GM12878 (cell line): ENCODE measurements around the gene SYCP2.

Source experiments
- DPF2 ChIP-seq: fragments of 450-650 bp; IDR thresholded peaks from 2 replicates; pipeline ENCODE4 v1.6.1; 2017; ENCODE audit warnings: mild to moderate bottlenecking
- ESRRA ChIP-seq: IDR thresholded peaks from 2 replicates; pipeline ENCODE4 v1.6.1; 2012; ENCODE audit warnings: mild to moderate bottlenecking, low read length, improper control_type of control experiment
- GABPA ChIP-seq: IDR thresholded peaks from 2 replicates; pipeline ENCODE4 v1.6.1; 2014; ENCODE audit warnings: antibody characterized with exemption, low read depth, mild to moderate bottlenecking, inconsistent platforms
- GATAD2B ChIP-seq: fragments of 450-650 bp; conservative IDR thresholded peaks from 2 replicates; pipeline ENCODE4 v1.6.1; 2017; ENCODE audit warnings: low read depth, mild to moderate bottlenecking, moderate library complexity
- HDAC6 ChIP-seq: fragments of 200-600 bp; sonication (generic); IDR thresholded peaks from one replicate; pipeline ENCODE4 v1.8.0; 2017; ENCODE audit warnings: antibody characterized with exemption; ENCODE audit not compliant: unreplicated experiment
- NR2C2 ChIP-seq: IDR thresholded peaks from 2 replicates; pipeline ENCODE4 v1.6.1; 2011; ENCODE audit warnings: borderline replicate concordance, low read depth; ENCODE audit not compliant: control insufficient read depth, insufficient read length
- POLR2A ChIP-seq: IDR thresholded peaks from 2 replicates; pipeline ENCODE4 v1.6.1; 2011; ENCODE audit warnings: low read depth, mild to moderate bottlenecking, low read length
- SP1 ChIP-seq: IDR thresholded peaks from one replicate; pipeline ENCODE4 v1.6.1; 2011; ENCODE audit warnings: low read depth, low read length
- YY1 ChIP-seq: IDR thresholded peaks from 2 replicates; pipeline ENCODE4 v1.6.1; 2011; ENCODE audit warnings: low read depth, mild to moderate bottlenecking, low read length
- ZNF274 ChIP-seq: IDR thresholded peaks from one replicate; pipeline ENCODE4 v1.8.0; 2011; ENCODE audit not compliant: insufficient read length, insufficient read depth
- TF ChIP-seq, protein P1 (sequence below), 3 experiments: IDR thresholded peaks in 2 of 3; conservative IDR thresholded peaks in 1 of 3; 2 replicates each; pipeline ENCODE4 v1.5.1; 2011; ENCODE audit warnings: low read depth in 3 of 3, low read length in 3 of 3, mild to moderate bottlenecking in 3 of 3, control low read depth in 2 of 3, moderate library complexity in 2 of 3, inconsistent platforms in 1 of 3, mixed read lengths in 1 of 3; ENCODE audit not compliant: control insufficient read depth in 2 of 3, insufficient read depth in 1 of 3; ENCODE audit errors: extremely low read depth in 1 of 3
- TF ChIP-seq, protein P2 (sequence below): fragments of 450-650 bp; IDR thresholded peaks from 2 replicates; pipeline ENCODE4 v1.6.1; 2016; ENCODE audit warnings: mild to moderate bottlenecking
- TF ChIP-seq, protein P3 (sequence below): IDR thresholded peaks from 2 replicates; pipeline ENCODE4 v1.6.1; 2012; ENCODE audit warnings: mild to moderate bottlenecking, low read depth, low read length

DNA sequence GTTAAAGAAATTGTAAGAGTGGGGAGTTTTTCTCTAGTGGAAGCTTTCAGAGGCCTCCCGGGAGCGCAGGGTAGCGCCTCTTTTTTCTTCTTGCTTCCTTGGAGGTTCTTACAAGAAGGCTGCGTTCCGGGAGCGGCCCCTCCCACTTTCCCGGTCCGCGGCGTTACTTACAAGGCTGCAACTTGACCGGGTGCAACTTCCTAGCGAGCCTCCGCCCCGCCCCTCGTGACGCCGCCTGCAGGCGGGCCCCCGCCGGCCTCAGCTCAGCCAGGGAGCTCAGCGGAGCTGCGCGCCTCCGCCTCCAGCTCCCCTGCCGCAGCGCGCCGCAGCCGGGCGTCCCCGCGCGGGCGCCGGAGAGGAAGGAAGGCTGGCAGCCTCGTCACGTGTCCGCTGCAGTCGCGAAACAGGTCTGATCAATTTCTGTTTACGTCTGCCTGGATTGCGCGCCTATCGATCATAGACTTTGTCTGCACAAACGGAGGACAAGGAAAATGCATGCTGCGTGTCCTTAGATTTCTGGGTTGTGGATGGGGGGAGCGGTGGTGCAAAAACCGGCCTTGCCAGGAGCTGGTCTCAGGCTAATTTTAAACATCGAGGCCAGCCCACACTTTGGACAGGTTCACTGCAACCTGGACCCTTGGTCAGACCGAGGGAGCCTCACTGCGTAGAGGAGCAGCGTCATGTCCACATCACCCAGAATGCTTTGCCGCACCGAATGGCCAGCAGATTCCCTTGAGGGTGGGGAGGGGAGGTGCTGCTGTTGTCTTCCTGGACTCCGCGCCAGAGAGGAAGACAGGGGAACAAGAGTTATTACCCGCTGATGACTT is 6.9 kb upstream of the SYCP2 start, which contains the start of the genes FAM217B and PPP1R3D:
- TF ChIP-seq, protein P1, sequence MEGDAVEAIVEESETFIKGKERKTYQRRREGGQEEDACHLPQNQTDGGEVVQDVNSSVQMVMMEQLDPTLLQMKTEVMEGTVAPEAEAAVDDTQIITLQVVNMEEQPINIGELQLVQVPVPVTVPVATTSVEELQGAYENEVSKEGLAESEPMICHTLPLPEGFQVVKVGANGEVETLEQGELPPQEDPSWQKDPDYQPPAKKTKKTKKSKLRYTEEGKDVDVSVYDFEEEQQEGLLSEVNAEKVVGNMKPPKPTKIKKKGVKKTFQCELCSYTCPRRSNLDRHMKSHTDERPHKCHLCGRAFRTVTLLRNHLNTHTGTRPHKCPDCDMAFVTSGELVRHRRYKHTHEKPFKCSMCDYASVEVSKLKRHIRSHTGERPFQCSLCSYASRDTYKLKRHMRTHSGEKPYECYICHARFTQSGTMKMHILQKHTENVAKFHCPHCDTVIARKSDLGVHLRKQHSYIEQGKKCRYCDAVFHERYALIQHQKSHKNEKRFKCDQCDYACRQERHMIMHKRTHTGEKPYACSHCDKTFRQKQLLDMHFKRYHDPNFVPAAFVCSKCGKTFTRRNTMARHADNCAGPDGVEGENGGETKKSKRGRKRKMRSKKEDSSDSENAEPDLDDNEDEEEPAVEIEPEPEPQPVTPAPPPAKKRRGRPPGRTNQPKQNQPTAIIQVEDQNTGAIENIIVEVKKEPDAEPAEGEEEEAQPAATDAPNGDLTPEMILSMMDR (IDR thresholded peaks at IDR 0.05 in 2 of 3, conservative IDR thresholded peaks at IDR 0.05 in 1 of 3; ENCODE audit: control insufficient read depth in 2 of 3, extremely low read depth in 1 of 3, insufficient read depth in 1 of 3, low read depth in 3 of 3, low read length in 3 of 3) = 0 out of 6 replicates have a peak, but pooled peaks of 1 of the 3 experiments have one; percentile 5
- TF ChIP-seq GATAD2B (peak; percentile 61; the same call in 1 of the 2 replicates), YY1 (peak; percentile 29; the same call in 1 of the 2 replicates), SP1 (peak; percentile 44), ZNF274 (no peak), ESRRA (no peak), GABPA (no peak), POLR2A (peak; percentile 89), NR2C2 (no peak), HDAC6 (no peak), DPF2 (peak; percentile 81)
- TF ChIP-seq, protein P2, sequence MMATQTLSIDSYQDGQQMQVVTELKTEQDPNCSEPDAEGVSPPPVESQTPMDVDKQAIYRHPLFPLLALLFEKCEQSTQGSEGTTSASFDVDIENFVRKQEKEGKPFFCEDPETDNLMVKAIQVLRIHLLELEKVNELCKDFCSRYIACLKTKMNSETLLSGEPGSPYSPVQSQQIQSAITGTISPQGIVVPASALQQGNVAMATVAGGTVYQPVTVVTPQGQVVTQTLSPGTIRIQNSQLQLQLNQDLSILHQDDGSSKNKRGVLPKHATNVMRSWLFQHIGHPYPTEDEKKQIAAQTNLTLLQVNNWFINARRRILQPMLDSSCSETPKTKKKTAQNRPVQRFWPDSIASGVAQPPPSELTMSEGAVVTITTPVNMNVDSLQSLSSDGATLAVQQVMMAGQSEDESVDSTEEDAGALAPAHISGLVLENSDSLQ = no peak
- TF ChIP-seq, protein P3, sequence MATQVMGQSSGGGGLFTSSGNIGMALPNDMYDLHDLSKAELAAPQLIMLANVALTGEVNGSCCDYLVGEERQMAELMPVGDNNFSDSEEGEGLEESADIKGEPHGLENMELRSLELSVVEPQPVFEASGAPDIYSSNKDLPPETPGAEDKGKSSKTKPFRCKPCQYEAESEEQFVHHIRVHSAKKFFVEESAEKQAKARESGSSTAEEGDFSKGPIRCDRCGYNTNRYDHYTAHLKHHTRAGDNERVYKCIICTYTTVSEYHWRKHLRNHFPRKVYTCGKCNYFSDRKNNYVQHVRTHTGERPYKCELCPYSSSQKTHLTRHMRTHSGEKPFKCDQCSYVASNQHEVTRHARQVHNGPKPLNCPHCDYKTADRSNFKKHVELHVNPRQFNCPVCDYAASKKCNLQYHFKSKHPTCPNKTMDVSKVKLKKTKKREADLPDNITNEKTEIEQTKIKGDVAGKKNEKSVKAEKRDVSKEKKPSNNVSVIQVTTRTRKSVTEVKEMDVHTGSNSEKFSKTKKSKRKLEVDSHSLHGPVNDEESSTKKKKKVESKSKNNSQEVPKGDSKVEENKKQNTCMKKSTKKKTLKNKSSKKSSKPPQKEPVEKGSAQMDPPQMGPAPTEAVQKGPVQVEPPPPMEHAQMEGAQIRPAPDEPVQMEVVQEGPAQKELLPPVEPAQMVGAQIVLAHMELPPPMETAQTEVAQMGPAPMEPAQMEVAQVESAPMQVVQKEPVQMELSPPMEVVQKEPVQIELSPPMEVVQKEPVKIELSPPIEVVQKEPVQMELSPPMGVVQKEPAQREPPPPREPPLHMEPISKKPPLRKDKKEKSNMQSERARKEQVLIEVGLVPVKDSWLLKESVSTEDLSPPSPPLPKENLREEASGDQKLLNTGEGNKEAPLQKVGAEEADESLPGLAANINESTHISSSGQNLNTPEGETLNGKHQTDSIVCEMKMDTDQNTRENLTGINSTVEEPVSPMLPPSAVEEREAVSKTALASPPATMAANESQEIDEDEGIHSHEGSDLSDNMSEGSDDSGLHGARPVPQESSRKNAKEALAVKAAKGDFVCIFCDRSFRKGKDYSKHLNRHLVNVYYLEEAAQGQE = no peak
